H7 (cell line): Measurements from ENCODE around the gene SELENOP. TPM values are rescaled to one million over a fixed set of nuclear protein-coding genes. Genes with fewer than 3 reads are reported as not detected.

ENCODE experiments used
- DNase-seq: peaks from one replicate; pipeline ENCODE4 v3.0.0; 2012
- H3K27me3 ChIP-seq: 2 replicates; pipeline ENCODE4 v1.6.0; 2011; ENCODE audit warnings: mild to moderate bottlenecking, low read length; ENCODE audit not compliant: control insufficient read depth, insufficient read depth
- H3K36me3 ChIP-seq: replicated peaks from 2 replicates; pipeline ENCODE4 v1.5.1; 2011; ENCODE audit warnings: low read length; ENCODE audit not compliant: control insufficient read depth, insufficient read depth
- H3K4me3 ChIP-seq: 2 replicates; pipeline ENCODE4 v1.5.1; 2011; ENCODE audit warnings: low read depth, mild to moderate bottlenecking, control low read depth, low read length, moderate library complexity; ENCODE audit not compliant: insufficient read depth
- total RNA-seq: library from RNA; depleted of rRNA; stranded (reverse); fragments of >200 nt; shearing (Covaris generic); gene quantifications from 2 replicates; pipeline ENCODE4 v1.2.3, GENCODE V29; 2014

The SELENOP gene
- total RNA-seq, 1 experiment from 2014 or later, result 44.9 TPM

GRCh38 chr5:42787845-42788244, 23.8 kb downstream of the SELENOP start:
- Histone ChIP-seq H3K4me3 (no peak overlapping the region), H3K27me3 (no peaks in the 10 kb centered on the region), H3K36me3 (no peaks in the 10 kb centered on the region)
- no peak for DNase-seq

GRCh38 chr5:42787073-42787472, 24.6 kb downstream of the SELENOP start:
- Histone ChIP-seq H3K27me3 (no peaks in the 10 kb centered on the region), H3K4me3 (no peak overlapping the region), H3K36me3 (no peaks in the 10 kb centered on the region)
- DNase-seq, result no peak

- H3K36me3 ChIP-seq, result no peaks in the 10 kb centered on the region
- no peak for DNase-seq
- no peak overlapping the region for H3K4me3 ChIP-seq
- no peaks in the 10 kb centered on the region for H3K27me3 ChIP-seq
Observed at GRCh38 chr5:42785756-42786155, 25.9 kb downstream of the SELENOP start.

- Histone ChIP-seq H3K36me3 (no peaks in the 10 kb centered on the region), H3K4me3 (no peak overlapping the region), H3K27me3 (no peaks in the 10 kb centered on the region)
- no peak for DNase-seq
Observed at GRCh38 chr5:42784132-42784531, 27.6 kb downstream of the SELENOP start.

- H3K4me3 ChIP-seq, result no peak overlapping the region
- DNase-seq, result no peak
- no peaks in the 10 kb centered on the region for H3K27me3 ChIP-seq
- H3K36me3 ChIP-seq, result no peaks in the 10 kb centered on the region
Observed at GRCh38 chr5:42781584-42781983, 30.1 kb downstream of the SELENOP start.

GRCh38 chr5:42779083-42779482, 32.6 kb downstream of the SELENOP start:
- H3K27me3 ChIP-seq, result no peaks in the 10 kb centered on the region
- no peak overlapping the region for H3K4me3 ChIP-seq
- no peaks in the 10 kb centered on the region for H3K36me3 ChIP-seq
- no peak for DNase-seq

GRCh38 chr5:42772265-42772993, 39.3 kb downstream of the SELENOP start:
- no peak for DNase-seq

GRCh38 chr5:42770003-42770402, 41.7 kb downstream of the SELENOP start:
- no peak for DNase-seq
- Histone ChIP-seq H3K27me3 (no peaks in the 10 kb centered on the region), H3K36me3 (no peaks in the 10 kb centered on the region), H3K4me3 (no peak overlapping the region)

More at GRCh38 chr5:42772265-42772993, 39.3 kb downstream of the SELENOP start:
- Histone ChIP-seq H3K36me3 (no peaks in the 10 kb centered on the region), H3K27me3 (no peaks in the 10 kb centered on the region), H3K4me3 (no peak overlapping the region)

- H3K27me3 ChIP-seq, result no peaks in the 10 kb centered on the region
- DNase-seq, result no peak
Observed at GRCh38 chr5:42768106-42768504, 43.6 kb downstream of the SELENOP start.

GRCh38 chr5:42767491-42768105, 44.1 kb downstream of the SELENOP start:
- H3K36me3 ChIP-seq, result no peaks in the 10 kb centered on the region
- H3K27me3 ChIP-seq, result no peaks in the 10 kb centered on the region
- DNase-seq, result peak; percentile 10
- no peak overlapping the region for H3K4me3 ChIP-seq

More at GRCh38 chr5:42768106-42768504, 43.6 kb downstream of the SELENOP start:
- Histone ChIP-seq H3K4me3 (no peak overlapping the region), H3K36me3 (no peaks in the 10 kb centered on the region)

- no peak overlapping the region for H3K4me3 ChIP-seq
- no peaks in the 10 kb centered on the region; the same call in 1 of the 2 replicates for H3K36me3 ChIP-seq
- no peaks in the 10 kb centered on the region for H3K27me3 ChIP-seq
- DNase-seq, result no peak
Observed at GRCh38 chr5:42761791-42762190, 49.9 kb downstream of the SELENOP start.

- no peaks in the 10 kb centered on the region for H3K27me3 ChIP-seq
- H3K4me3 ChIP-seq, result no peak overlapping the region
- no peaks in the 10 kb centered on the region; the same call in 1 of the 2 replicates for H3K36me3 ChIP-seq
- no peak for DNase-seq
Observed at GRCh38 chr5:42760426-42760825, 51.3 kb downstream of the SELENOP start.

GRCh38 chr5:42759456-42759855, 52.2 kb downstream of the SELENOP start:
- Histone ChIP-seq H3K4me3 (no peak overlapping the region), H3K27me3 (no peaks in the 10 kb centered on the region), H3K36me3 (no peaks in the 10 kb centered on the region; the same call in 1 of the 2 replicates)
- DNase-seq, result no peak

GRCh38 chr5:42756606-42757601, 54.8 kb downstream of the SELENOP start, which contains the start of gene CCDC152:
CCDC152 (plus strand) TSS chr5:42756818; CDS start chr5:42759122, 2,304 bp downstream.
- DNase-seq, result peak; percentile 37
- no peaks in the 10 kb centered on the region for H3K27me3 ChIP-seq
- H3K4me3 ChIP-seq, result peak within 1 kb of the TSS; percentile 38

More at GRCh38 chr5:42756606-42757601, 54.8 kb downstream of the SELENOP start, which contains the start of gene CCDC152:
- H3K36me3 ChIP-seq, result no peaks in the 10 kb centered on the region; the same call in 1 of the 2 replicates
